ENCODE data around the gene SLC8B1. TPM values are rescaled to one million over a fixed set of nuclear protein-coding genes. Genes with fewer than 3 reads are reported as not detected.
A peak's percentile ranks its signal among the peaks of the same experiment; 100 is the strongest.

The SLC8B1 gene
- total and polyA plus RNA-seq, 2 donors from 2014 or later = 18.6 to 61.5 TPM

- no peak for FAIRE-seq
- TF ChIP-seq, protein P1, sequence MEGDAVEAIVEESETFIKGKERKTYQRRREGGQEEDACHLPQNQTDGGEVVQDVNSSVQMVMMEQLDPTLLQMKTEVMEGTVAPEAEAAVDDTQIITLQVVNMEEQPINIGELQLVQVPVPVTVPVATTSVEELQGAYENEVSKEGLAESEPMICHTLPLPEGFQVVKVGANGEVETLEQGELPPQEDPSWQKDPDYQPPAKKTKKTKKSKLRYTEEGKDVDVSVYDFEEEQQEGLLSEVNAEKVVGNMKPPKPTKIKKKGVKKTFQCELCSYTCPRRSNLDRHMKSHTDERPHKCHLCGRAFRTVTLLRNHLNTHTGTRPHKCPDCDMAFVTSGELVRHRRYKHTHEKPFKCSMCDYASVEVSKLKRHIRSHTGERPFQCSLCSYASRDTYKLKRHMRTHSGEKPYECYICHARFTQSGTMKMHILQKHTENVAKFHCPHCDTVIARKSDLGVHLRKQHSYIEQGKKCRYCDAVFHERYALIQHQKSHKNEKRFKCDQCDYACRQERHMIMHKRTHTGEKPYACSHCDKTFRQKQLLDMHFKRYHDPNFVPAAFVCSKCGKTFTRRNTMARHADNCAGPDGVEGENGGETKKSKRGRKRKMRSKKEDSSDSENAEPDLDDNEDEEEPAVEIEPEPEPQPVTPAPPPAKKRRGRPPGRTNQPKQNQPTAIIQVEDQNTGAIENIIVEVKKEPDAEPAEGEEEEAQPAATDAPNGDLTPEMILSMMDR (IDR thresholded peaks at IDR 0.05; ENCODE audit: borderline replicate concordance, extremely low read depth, insufficient read depth) = no peak
- H3K36me3 ChIP-seq (ENCODE audit: control insufficient read depth in 2 of 3, insufficient read depth in 3 of 3, low read length in 3 of 3) = peaks cover 0 to 13% (median 12%) of the 10 kb centered on the region in 3 donors
Observed at GRCh38 chr12:113306382-113306781, 28.5 kb downstream of the SLC8B1 start.

GRCh38 chr12:113305281-113305856 is 29.5 kb downstream of the SLC8B1 start:
- no peak for FAIRE-seq
- H3K27ac ChIP-seq (ENCODE audit: low read depth in 2 of 2, low read length in 2 of 2) = no peak overlapping the region
- DNase-seq = no peak
- peaks cover 0 to 12% (median 11%) of the 10 kb centered on the region in 3 donors for H3K36me3 ChIP-seq (ENCODE audit: control insufficient read depth in 2 of 3, insufficient read depth in 3 of 3, low read length in 3 of 3)
- no peak overlapping the region for H3K9ac ChIP-seq (ENCODE audit: low read length in 3 of 3)
- intact Hi-C loops (cut with DNase I) = no loop called here
- TF ChIP-seq, protein P1 (IDR thresholded peaks at IDR 0.05; ENCODE audit: borderline replicate concordance, extremely low read depth, insufficient read depth) = no peak
- H3K4me1 ChIP-seq (ENCODE audit: control insufficient read depth in 2 of 3, insufficient read depth in 2 of 3, low read depth in 1 of 3, low read length in 3 of 3) = no peaks in the 10 kb centered on the region
- H3K9me3 ChIP-seq (ENCODE audit: control insufficient read depth in 2 of 3, insufficient read depth in 1 of 3, low read length in 3 of 3) = no peaks in the 10 kb centered on the region
- no peak overlapping the region for H3K4me3 ChIP-seq (ENCODE audit: low read length in 3 of 3)
- no peaks in the 10 kb centered on the region for H3K27me3 ChIP-seq (ENCODE audit: control insufficient read depth, insufficient read depth, low read length)

More at GRCh38 chr12:113306382-113306781, 28.5 kb downstream of the SLC8B1 start:
- intact Hi-C loops (cut with DNase I) = no loop called here
- Histone ChIP-seq H3K27me3 (ENCODE audit: control insufficient read depth, insufficient read depth, low read length) (no peaks in the 10 kb centered on the region), H3K27ac (ENCODE audit: low read depth in 2 of 2, low read length in 2 of 2) (no peak overlapping the region), H3K9me3 (ENCODE audit: control insufficient read depth in 2 of 3, insufficient read depth in 1 of 3, low read length in 3 of 3) (no peaks in the 10 kb centered on the region), H3K4me3 (ENCODE audit: low read length in 3 of 3) (no peak overlapping the region), H3K9ac (ENCODE audit: low read length in 3 of 3) (no peak overlapping the region), H3K4me1 (ENCODE audit: control insufficient read depth in 2 of 3, insufficient read depth in 2 of 3, low read depth in 1 of 3, low read length in 3 of 3) (no peaks in the 10 kb centered on the region)
- peak in 1 of 5 donors; percentile 35 for DNase-seq

DNA sequence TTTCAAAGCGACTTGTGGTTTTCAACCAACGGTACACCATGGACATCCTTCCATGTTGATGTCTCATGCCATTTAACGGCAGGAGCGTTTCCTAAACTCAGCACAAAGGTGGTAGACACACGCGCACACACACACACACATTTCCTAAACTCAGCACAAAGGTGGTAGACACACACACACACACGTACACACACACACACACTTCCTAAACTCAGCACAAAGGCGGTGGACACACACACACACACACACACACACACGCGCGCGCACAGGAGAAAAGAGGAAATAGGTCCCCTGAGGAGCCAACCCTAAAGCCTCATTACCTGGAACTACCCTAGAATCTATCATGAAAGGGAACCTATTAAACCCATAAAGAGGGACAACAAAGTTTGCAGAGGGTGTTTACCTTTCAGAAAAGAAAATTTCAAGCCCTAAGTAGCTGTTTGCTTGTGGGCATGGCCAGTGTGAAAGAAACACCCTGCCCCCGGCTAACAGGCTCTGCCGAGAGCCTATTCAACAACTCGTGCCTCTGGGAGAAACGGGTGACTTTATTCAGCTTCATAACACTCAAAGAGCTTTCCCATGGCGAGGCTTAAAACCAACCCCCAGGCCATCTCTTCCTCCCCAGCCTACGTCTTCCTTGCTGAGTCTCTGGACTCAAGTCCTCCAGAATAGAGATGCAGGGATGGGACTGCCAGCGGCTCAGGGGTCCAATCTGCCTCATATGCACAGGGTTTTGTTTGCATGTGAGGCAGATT is 31.8 kb downstream of the SLC8B1 start:
- H3K36me3 ChIP-seq (ENCODE audit: control insufficient read depth in 2 of 3, insufficient read depth in 3 of 3, low read length in 3 of 3) = peaks cover 0 to 10% (median 6%) of the 10 kb centered on the region in 3 donors
- intact Hi-C loops (cut with DNase I) = no loop called here
- DNase-seq (no peak), FAIRE-seq (no peak)
- H3K9ac ChIP-seq (ENCODE audit: low read length in 3 of 3) = no peak overlapping the region
- H3K9me3 ChIP-seq (ENCODE audit: control insufficient read depth in 2 of 3, insufficient read depth in 1 of 3, low read length in 3 of 3) = no peaks in the 10 kb centered on the region
- H3K27me3 ChIP-seq (ENCODE audit: control insufficient read depth, insufficient read depth, low read length) = no peaks in the 10 kb centered on the region
- TF ChIP-seq, protein P1 (IDR thresholded peaks at IDR 0.05; ENCODE audit: borderline replicate concordance, extremely low read depth, insufficient read depth) = no peak
- no peak overlapping the region for H3K27ac ChIP-seq (ENCODE audit: low read depth in 2 of 2, low read length in 2 of 2)
- no peak overlapping the region for H3K4me3 ChIP-seq (ENCODE audit: low read length in 3 of 3)
- H3K4me1 ChIP-seq (ENCODE audit: control insufficient read depth in 2 of 3, insufficient read depth in 2 of 3, low read depth in 1 of 3, low read length in 3 of 3) = peaks cover 0 to 19% (median 14%) of the 10 kb centered on the region in 3 donors
